ENCODE results near the gene DOCK1.

The DOCK1 gene

GRCh38 chr10:127424594-127425264, 519.5 kb downstream of the DOCK1 start:
- DNase-seq (ENCODE audit: low read depth), result no peak
- H3K4me3 ChIP-seq (ENCODE audit: low read length), result no peak overlapping the region
- TF ChIP-seq CTCF (conservative IDR thresholded peaks at IDR 0.05; ENCODE audit: low read depth, low read length), result no peak

- TF ChIP-seq CTCF (conservative IDR thresholded peaks at IDR 0.05; ENCODE audit: low read depth, low read length), result no peak
- H3K4me3 ChIP-seq (ENCODE audit: low read length), result no peak overlapping the region
- no peak for DNase-seq (ENCODE audit: low read depth)
Observed at GRCh38 chr10:127426746-127427145, 521.5 kb downstream of the DOCK1 start.

GRCh38 chr10:127427926-127428325, 522.7 kb downstream of the DOCK1 start:
- no peak for TF ChIP-seq CTCF (conservative IDR thresholded peaks at IDR 0.05; ENCODE audit: low read depth, low read length)
- DNase-seq (ENCODE audit: low read depth), result no peak
- H3K4me3 ChIP-seq (ENCODE audit: low read length), result no peak overlapping the region

- TF ChIP-seq CTCF (conservative IDR thresholded peaks at IDR 0.05; ENCODE audit: low read depth, low read length), result no peak
- no peak for DNase-seq (ENCODE audit: low read depth)
- H3K4me3 ChIP-seq (ENCODE audit: low read length), result no peak overlapping the region
Observed at GRCh38 chr10:127428385-127428980, 523.3 kb downstream of the DOCK1 start.

GRCh38 chr10:127429601-127430312, 524.5 kb downstream of the DOCK1 start:
- DNase-seq (ENCODE audit: low read depth), result no peak
- no peak for TF ChIP-seq CTCF (conservative IDR thresholded peaks at IDR 0.05; ENCODE audit: low read depth, low read length)
- H3K4me3 ChIP-seq (ENCODE audit: low read length), result no peak overlapping the region

GRCh38 chr10:127431525-127431924, 526.3 kb downstream of the DOCK1 start:
- H3K4me3 ChIP-seq (ENCODE audit: low read length), result no peak overlapping the region
- TF ChIP-seq CTCF (conservative IDR thresholded peaks at IDR 0.05; ENCODE audit: low read depth, low read length), result no peak
- DNase-seq (ENCODE audit: low read depth), result no peak

Data from retinal pigment epithelial cell (primary cell).